Spleen (tissue), 11 donors: ENCODE measurements around the gene MTPN. TPM values are rescaled to one million over a fixed set of nuclear protein-coding genes. Genes with fewer than 3 reads are reported as not detected.

Source experiments
- DNase-seq: peaks from one replicate; pipeline ENCODE4 v3.0.0-alpha.2; 2020
- H3K27ac ChIP-seq, 8 donors: fragments of 200-600 bp; sonication (generic) in 7 of 8; 1 replicate in 4 of 8; 2 replicates in 4 of 8; pipeline versions ENCODE4 v1.5.0 to v1.8.0; 2016 to 2021; ENCODE audit warnings: inconsistent platforms in 4 of 8, mild to moderate bottlenecking in 4 of 8, moderate library complexity in 1 of 8
- H3K27me3 ChIP-seq, 7 donors: fragments of 200-600 bp; sonication (generic) in 6 of 7; replicated peaks in 1 of 7; 1 replicate in 4 of 7; 2 replicates in 3 of 7; pipeline versions ENCODE4 v1.5.0 to v1.8.0; 2016 to 2021; ENCODE audit warnings: inconsistent platforms in 3 of 7, mild to moderate bottlenecking in 1 of 7
- H3K36me3 ChIP-seq, 6 donors: fragments of 200-600 bp; sonication (generic) in 5 of 6; 1 replicate in 4 of 6; 2 replicates in 2 of 6; pipeline versions ENCODE4 v1.5.0 to v1.8.0; 2016 to 2021; ENCODE audit warnings: inconsistent platforms in 2 of 6
- H3K4me1 ChIP-seq, 6 donors: fragments of 200-600 bp; sonication (generic) in 5 of 6; 1 replicate in 3 of 6; 2 replicates in 3 of 6; pipeline versions ENCODE4 v1.5.0 to v1.8.0; 2016 to 2021; ENCODE audit warnings: inconsistent platforms in 3 of 6
- H3K4me3 ChIP-seq, 8 donors: fragments of 200-600 bp; sonication (generic) in 7 of 8; 1 replicate in 4 of 8; 2 replicates in 4 of 8; pipeline versions ENCODE4 v1.5.0 to v1.8.0; 2016 to 2021; ENCODE audit warnings: inconsistent platforms in 4 of 8, mild to moderate bottlenecking in 4 of 8, moderate library complexity in 2 of 8
- H3K9me3 ChIP-seq, 8 donors: fragments of 200-600 bp; sonication (generic) in 7 of 8; 1 replicate in 4 of 8; 2 replicates in 4 of 8; pipeline versions ENCODE4 v1.5.0 to v1.8.0; 2016 to 2021; ENCODE audit warnings: inconsistent platforms in 4 of 8
- POLR2A ChIP-seq, 3 donors: fragments of 450-650 bp; IDR thresholded peaks; one replicate each; pipeline ENCODE4 v1.5.1; 2017; ENCODE audit warnings: antibody characterized with exemption in 3 of 3, mild to moderate bottlenecking in 1 of 3
- POLR2AphosphoS5 ChIP-seq, 3 donors: sonication (generic); formaldehyde crosslinking; IDR thresholded peaks; one replicate each; pipeline ENCODE4 v1.5.1; 2017; ENCODE audit warnings: antibody characterized with exemption in 3 of 3
- WGBS, 5 donors: extraction: QIAGEN DNeasy Blood & Tissue Kit in 3 of 5; methylation state at CpG; one replicate each; pipeline versions ENCODE4 v1.1.5 to v1.1.7; 2013 to 2018; 5-methylcytosine and 5-hydroxymethylcytosine counted together
- intact Hi-C: fragments of 100-400 bp; cut with DNase I; formaldehyde crosslinking; loops from one replicate; pipeline ENCODE4 v1.15.0; 2023; ENCODE audit warnings: low total_unique reads
- polyA plus RNA-seq, 3 donors: library from polyadenylated mRNA; stranded (reverse); fragments of 200-250 nt; gene quantifications; one replicate each; pipeline ENCODE4 v1.2.1, GENCODE V29; 2013
- total RNA-seq, 7 donors: library from RNA; depleted of rRNA in 3 of 7; stranded (reverse); fragments of >200 nt in 3 of 7; fragmentation: NEBNext Ultra II Directional in 4 of 7; extraction: Animal tissue kit (Norgen Biotek cat#: 25700) in 4 of 7; gene quantifications; one replicate each; pipeline versions ENCODE4 v1.1.0 to v1.2.1, GENCODE V29; 2016 to 2021
- TF ChIP-seq, protein P1 (sequence below), 11 experiments: fragments of 200-600 bp in 7 of 11; fragments of 450-650 bp in 4 of 11; sonication (generic) in 4 of 11; IDR thresholded peaks in 8 of 11; conservative IDR thresholded peaks in 3 of 11; 1 replicate in 7 of 11; 2 replicates in 4 of 11; pipeline versions ENCODE4 v1.4.0 to v1.8.0; 2016 to 2021; ENCODE audit warnings: antibody characterized with exemption in 11 of 11, inconsistent platforms in 4 of 11, mild to moderate bottlenecking in 1 of 11
- donor health status: healthy with polysubstance abuse.
- donor health status: DM: no; HTN: no; CAD: no; lungs with moderate emphysema.
- donor health status: DM: no; HTN: no; CAD: no.
- donor health status: Bipolar disorder and iron deficiency.
- donor health status: healthy.
- donor health status: DM: no; HTN: no; CAD: no.
- donor health status: DM: yes; HTN: yes; CAD: no.

MTPN gene
- total and polyA plus RNA-seq, 10 donors = 43.2 to 192 (median 157) TPM

DNA sequence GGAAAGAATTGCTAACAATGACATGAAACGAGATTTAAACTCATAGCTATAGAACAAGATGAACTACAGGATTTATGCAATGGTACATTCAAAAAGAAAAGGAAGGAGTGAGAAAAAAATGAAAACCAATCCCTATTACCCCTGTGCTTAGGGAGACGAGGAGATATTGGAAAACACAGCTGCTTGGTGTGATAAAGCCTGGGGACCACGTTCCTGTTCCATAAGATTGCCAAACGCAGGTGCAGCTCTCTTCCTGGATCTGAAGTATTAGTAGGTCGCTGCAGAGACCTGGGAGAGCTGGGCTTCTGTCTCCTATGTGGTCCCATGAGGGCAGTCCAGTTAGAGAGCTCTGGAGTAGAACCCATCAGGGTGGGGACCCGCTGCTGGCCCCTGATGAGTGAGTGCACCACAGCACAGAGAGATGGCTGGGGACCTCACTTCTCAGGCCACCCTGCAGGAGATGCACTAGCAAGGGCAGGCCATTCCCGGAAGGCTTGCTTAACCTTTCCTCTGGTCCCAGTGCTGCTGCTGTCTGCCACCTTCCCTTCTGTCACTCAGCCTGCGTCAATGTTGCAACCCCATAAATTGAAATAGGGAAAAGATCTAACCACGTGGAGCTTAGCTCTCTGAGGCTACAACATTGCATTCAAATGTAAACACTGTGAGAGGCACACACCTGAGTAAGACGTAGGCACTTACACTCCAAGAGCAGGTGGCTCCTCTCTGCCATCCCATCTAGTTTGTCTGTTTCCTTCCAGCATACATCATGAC lies 57.9 kb downstream of the MTPN start:
- Histone ChIP-seq H3K4me1 (peaks cover 0 to 6% (median 0%) of the 10 kb centered on the region in 6 donors), H3K27ac (no peak overlapping the region), H3K27me3 (no peaks in the 10 kb centered on the region), H3K4me3 (no peak overlapping the region), H3K36me3 (peaks cover 0 to 6% (median 0%) of the 10 kb centered on the region in 6 donors), H3K9me3 (peaks cover 0 to 6% (median 0%) of the 10 kb centered on the region in 8 donors)
- intact Hi-C loops = no loop called here
- 58 to 86% (median 66%) methylated on average over 9 to 10 of the region's 10 CpGs for WGBS, 5 donors
- TF ChIP-seq, protein P1, sequence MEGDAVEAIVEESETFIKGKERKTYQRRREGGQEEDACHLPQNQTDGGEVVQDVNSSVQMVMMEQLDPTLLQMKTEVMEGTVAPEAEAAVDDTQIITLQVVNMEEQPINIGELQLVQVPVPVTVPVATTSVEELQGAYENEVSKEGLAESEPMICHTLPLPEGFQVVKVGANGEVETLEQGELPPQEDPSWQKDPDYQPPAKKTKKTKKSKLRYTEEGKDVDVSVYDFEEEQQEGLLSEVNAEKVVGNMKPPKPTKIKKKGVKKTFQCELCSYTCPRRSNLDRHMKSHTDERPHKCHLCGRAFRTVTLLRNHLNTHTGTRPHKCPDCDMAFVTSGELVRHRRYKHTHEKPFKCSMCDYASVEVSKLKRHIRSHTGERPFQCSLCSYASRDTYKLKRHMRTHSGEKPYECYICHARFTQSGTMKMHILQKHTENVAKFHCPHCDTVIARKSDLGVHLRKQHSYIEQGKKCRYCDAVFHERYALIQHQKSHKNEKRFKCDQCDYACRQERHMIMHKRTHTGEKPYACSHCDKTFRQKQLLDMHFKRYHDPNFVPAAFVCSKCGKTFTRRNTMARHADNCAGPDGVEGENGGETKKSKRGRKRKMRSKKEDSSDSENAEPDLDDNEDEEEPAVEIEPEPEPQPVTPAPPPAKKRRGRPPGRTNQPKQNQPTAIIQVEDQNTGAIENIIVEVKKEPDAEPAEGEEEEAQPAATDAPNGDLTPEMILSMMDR (IDR thresholded peaks at IDR 0.05 in 8 of 11, conservative IDR thresholded peaks at IDR 0.05 in 3 of 11) = no peak
- TF ChIP-seq POLR2AphosphoS5 (IDR thresholded peaks at IDR 0.05) = no peak
- no peak for TF ChIP-seq POLR2A (IDR thresholded peaks at IDR 0.05)
- DNase-seq = no peak

DNA sequence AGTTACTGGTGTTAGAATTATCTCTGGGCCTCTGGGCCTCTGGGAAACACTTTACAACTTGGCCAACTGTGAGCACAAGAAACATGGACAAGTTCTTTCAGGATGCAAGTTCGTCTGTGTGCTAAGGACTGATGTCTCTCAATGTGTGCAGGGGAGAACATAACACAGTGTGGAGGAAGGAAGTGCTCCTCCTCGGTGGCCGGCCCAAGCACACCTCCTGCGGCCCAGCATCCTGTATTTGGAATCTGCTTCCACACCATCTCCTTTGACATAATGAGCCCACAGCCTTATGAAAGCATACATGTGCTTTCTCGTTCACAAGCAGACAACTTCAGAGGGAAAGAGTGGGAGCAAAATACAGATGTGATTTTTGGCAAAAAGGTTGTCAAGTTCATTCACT lies 59.0 kb downstream of the MTPN start:
- TF ChIP-seq, protein P1 (IDR thresholded peaks at IDR 0.05 in 8 of 11, conservative IDR thresholded peaks at IDR 0.05 in 3 of 11) = no peak
- TF ChIP-seq POLR2AphosphoS5 (IDR thresholded peaks at IDR 0.05) (no peak), POLR2A (IDR thresholded peaks at IDR 0.05) (no peak)
- WGBS, 5 donors = 39 to 69% (median 51%) methylated on average over 5 of the region's 5 CpGs
- H3K27me3 ChIP-seq = no peaks in the 10 kb centered on the region
- H3K4me3 ChIP-seq = no peak overlapping the region
- H3K4me1 ChIP-seq = peaks cover 0 to 6% (median 0%) of the 10 kb centered on the region in 6 donors
- intact Hi-C loops = no loop called here
- DNase-seq = no peak
- H3K9me3 ChIP-seq = peaks cover 0 to 6% (median 0%) of the 10 kb centered on the region in 8 donors
- no peak overlapping the region for H3K27ac ChIP-seq
- H3K36me3 ChIP-seq = peaks cover 0 to 6% (median 0%) of the 10 kb centered on the region in 6 donors

DNA sequence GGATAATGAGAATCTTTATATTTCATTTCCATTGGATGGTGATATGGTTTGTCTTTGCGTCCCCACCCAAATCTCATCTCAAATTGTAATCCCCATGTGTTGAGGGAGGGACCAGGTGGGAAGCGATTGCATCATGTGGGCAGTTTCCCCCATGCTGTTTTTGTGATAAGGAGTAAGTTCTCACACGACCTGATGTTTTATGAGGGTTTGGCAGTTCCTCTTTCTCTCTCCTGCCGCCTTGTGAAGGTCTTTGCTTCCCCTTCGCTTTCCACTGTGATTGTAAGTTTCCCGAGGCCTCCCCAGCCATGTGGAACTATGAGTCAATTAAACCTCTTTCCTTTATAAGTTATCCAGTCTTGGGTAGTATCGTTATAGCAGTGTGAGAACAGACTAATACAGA lies 59.4 kb downstream of the MTPN start:
- Histone ChIP-seq H3K27ac (no peak overlapping the region), H3K9me3 (peaks cover 0 to 6% (median 0%) of the 10 kb centered on the region in 8 donors), H3K36me3 (peaks cover 0 to 6% (median 0%) of the 10 kb centered on the region in 6 donors), H3K27me3 (no peaks in the 10 kb centered on the region), H3K4me1 (peaks cover 0 to 6% (median 0%) of the 10 kb centered on the region in 6 donors), H3K4me3 (no peak overlapping the region)
- no peak for DNase-seq
- intact Hi-C loops = no loop called here
- 29 to 59% (median 41%) methylated on average over 7 of the region's 7 CpGs for WGBS, 5 donors
- TF ChIP-seq, protein P1 (IDR thresholded peaks at IDR 0.05 in 8 of 11, conservative IDR thresholded peaks at IDR 0.05 in 3 of 11) = no peak
- no peak for TF ChIP-seq POLR2AphosphoS5 (IDR thresholded peaks at IDR 0.05)
- no peak for TF ChIP-seq POLR2A (IDR thresholded peaks at IDR 0.05)

DNA sequence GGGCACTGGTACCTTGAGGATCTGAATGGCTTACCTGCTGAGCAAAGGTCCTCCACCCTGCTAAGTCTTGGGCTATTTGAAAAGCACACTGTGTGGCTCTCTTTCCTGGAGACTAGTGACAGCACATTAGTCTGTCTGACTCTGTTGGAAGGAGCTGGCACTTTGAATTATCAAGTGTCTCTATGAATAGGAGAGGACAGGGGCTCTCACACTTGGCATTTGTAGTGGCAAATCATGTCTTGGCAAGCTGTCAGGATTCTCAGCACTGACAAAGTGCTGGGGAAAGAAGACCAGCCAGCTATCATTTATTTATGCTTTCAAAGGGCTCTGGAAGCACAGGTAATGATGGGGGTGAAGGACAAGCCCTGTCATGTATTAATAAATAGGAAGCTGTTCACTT lies 62.8 kb downstream of the MTPN start:
- TF ChIP-seq POLR2A (IDR thresholded peaks at IDR 0.05) = no peak
- TF ChIP-seq, protein P1 (IDR thresholded peaks at IDR 0.05 in 8 of 11, conservative IDR thresholded peaks at IDR 0.05 in 3 of 11) = no peak
- no peak for TF ChIP-seq POLR2AphosphoS5 (IDR thresholded peaks at IDR 0.05)
- Histone ChIP-seq H3K9me3 (no peaks in the 10 kb centered on the region), H3K36me3 (no peaks in the 10 kb centered on the region), H3K4me1 (peaks cover 0 to 6% (median 0%) of the 10 kb centered on the region in 6 donors), H3K27me3 (no peaks in the 10 kb centered on the region), H3K4me3 (no peak overlapping the region), H3K27ac (no peak overlapping the region)
- DNase-seq = no peak
- intact Hi-C loops = no loop called here
